Measurements from ENCODE around the gene PRRT4.

DNA sequence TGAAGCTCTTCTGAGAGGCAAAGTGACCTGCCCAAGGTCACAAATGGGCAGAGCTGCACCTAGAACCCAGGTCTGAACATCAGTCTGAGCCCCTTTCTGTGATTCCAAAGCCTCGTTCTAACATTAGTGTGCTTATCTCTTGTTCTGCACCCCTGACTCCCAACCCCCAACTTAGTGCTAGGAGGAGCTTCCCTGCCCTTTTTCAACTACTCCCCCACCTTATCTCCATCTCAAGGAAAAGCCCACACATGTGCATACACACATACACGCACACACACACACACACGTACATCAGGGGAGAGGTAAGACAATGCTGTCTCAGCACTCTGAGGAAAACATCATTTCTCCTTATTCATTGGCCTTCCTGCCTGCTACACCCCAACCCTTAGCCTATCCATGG, 8.3 kb downstream of the PRRT4 start:
- TF ChIP-seq CTCF (conservative IDR thresholded peaks at IDR 0.05) (no peak), EZH2 (IDR thresholded peaks at IDR 0.05; ENCODE audit: low read depth) (no peak)

All from PC-9 (cell line).